Measurements from ENCODE around the gene C1QTNF8. TPM values are rescaled to one million over a fixed set of nuclear protein-coding genes. Genes with fewer than 3 reads are reported as not detected.

C1QTNF8 gene
- total RNA-seq, 1 experiment from 2014 or later, result not detected

DNA sequence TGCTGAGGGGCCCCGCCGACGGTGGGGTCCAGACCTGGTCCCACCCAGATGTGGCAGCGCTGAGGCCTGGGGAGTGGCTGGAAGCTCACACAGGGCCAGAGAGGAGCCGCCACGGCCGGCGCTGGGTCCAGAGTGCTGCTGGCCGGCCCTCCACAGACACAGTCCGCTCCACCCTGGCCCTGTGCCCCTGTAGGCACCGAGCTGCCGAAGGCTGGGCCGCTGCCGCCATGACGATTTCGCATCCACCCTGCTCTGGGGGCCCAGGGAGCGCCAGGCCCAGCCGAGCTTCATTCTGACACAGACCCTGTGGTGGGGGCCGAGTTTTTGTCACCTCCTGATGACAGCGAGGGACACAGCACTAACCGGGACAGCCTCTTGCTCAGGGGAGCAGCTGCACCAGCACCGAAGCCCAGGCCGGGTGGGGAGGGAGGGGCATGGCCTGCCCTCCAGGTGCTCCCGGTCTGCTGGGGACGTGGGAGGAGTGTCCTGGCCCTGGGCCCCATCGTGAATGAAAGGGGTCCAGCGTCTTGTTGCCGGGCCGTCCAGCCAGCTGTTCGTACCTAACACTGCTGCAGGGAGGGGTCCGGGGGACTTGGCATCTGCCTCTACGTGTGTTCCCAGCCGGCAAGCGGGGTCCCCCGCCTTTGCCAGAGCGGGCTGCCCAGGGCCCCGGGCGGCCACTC, 50.6 kb downstream of the C1QTNF8 start:
- no peak for DNase-seq (ENCODE audit: low read depth)

DNA sequence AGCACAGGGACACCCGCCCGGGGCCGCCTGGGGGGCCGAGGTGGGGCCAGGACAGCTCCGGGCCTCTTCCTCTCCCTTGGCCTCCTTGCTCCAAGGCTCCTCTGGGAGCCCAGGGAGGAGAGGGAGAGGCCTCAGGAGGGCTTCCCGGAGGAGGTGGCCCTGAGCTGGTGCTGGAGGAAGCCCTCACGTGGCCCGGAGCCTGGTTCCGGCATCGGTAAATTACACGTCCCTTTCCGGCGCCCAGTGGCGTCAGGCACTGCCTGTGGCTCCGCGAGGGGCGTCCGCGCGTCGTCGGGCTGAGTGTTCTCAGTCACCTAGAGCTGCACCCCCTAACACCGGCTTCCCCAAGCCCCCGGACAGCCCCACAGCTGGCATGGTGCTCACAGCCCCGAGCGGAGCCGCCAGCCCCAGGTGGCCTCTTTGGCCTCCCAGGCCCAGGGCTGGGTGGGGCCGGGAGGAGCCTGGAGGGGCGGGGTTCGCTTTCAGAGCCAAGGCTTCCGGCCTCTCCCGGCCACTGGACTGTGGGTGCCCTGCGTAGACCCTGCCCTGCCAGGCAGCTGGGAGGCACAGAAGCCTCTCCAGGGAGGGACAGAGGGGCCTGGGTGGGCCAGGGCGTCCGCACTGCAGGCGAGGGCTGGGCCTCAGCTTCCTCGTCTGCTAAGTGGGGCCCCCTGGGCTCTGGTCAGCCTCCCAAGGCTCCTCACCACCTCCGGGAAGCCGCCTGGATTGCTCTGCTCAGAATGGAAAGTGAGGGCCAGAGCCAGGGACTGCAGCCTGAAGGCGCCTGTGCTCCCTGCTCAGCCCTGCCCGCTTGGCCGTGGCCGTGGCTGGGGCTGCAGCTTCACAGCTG, 51.4 kb downstream of the C1QTNF8 start:
- no peak for DNase-seq (ENCODE audit: low read depth)

DNA sequence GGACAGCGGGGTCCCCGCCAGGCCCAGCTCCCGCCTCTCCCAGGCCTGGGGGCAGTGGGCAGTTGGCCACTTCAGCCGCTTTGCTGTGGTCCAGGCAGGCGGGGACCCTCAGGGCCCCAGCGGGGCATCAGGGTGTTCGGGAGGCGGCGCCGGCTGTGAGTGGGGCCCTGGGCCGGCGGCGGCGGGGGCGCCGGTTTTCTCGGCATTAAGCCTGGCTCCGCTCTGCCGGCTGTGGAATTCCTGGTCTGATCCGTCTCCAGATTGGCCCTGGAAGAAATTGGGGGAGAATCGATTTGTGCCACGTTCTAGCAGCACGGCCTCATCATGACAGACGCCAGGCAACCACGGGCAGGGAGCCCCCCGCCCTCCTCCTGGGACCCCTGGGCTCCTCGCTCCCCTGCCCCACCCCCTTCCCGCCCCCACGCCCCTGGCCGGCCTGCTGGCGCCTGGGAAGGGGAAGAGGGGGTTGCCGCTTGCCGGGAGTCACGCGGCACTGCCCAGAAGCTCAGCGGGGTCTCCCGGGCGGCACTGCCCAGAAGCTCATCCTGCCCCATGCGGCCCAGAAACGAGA, 52.1 kb downstream of the C1QTNF8 start:
- DNase-seq (ENCODE audit: low read depth), result no peak

- peak; percentile 48 for DNase-seq (ENCODE audit: low read depth)
These were observed 53.2 kb downstream of the C1QTNF8 start for GRCh38 chr16:1042866-1043265.

DNA sequence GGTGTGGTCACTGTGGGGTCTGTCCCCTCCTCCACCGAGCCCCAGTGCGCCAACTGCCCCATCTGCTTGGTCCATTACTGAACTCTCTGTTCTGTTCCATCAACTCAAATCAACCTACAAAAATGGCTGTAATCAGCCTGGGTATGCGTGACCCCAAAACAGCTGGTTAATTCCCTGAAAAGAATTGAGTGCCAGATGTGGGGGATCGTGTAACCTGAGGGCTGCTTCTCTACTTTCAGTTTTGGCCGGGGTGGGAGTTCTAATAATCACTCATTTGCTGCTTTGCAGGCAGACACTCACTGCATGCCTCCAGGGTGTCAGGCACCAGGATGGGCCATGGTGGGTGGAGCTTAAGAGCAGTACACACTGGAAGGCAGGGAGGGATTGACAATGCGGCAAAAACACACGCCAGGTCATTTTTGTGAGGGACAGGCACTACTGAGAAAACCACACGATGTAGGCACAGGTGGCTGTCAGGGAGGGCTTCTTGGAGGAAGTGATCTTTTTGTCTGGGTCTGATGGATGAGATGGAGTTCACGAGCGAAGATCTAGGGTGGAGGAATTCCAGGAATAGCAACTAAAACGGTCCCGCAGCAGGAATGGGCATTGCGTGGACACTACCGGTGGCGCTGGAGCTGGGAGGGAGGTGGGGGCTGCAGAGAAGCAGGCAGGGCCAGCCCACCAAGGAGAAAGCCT, 53.8 kb downstream of the C1QTNF8 start:
- DNase-seq (ENCODE audit: low read depth), result no peak

- no peak for DNase-seq (ENCODE audit: low read depth)
These were observed 55.7 kb downstream of the C1QTNF8 start for GRCh38 chr16:1040346-1040745.

DNA sequence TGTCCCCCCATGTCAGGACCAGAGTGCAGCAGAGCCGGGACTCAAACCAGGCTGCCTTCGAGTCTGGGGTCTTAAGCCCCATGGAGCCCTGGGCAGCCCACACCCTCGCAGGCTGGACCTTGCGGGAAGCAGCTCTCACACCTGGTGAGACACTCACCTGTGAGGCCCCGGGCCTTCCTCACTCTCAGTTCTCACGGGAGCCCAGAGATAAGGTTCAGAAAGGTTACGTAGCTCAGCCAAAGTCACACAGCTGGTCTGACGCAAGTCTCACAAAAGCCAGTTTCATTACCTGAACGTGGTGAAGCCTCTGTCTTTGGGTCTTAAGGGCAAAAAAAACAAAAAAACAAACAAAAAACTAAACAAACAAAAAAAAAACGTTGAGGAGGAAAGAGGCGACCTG, 56.3 kb downstream of the C1QTNF8 start:
- no peak for DNase-seq (ENCODE audit: low read depth)

GRCh38 chr16:1038932-1039331, 57.1 kb downstream of the C1QTNF8 start:
- no peak for DNase-seq (ENCODE audit: low read depth)

Other genes starting within 250 kb of the C1QTNF8 start
- 1.8 and 2.6 TPM in 2 replicates for gene LMF1, start 125.3 kb downstream of the C1QTNF8 start, total RNA-seq (2014; rRNA removed; shearing (Covaris generic))
- 0.17 TPM in 1 of 2 replicates, not detected in the other for gene SOX8, start 114.5 kb downstream of the C1QTNF8 start, total RNA-seq (2014; rRNA removed; shearing (Covaris generic))
- not detected in 2 replicates for gene SSTR5, start 23.5 kb downstream of the C1QTNF8 start, total RNA-seq (2014; rRNA removed; shearing (Covaris generic))
- gene CACNA1H, start 56.9 kb upstream of the C1QTNF8 start, total RNA-seq (2014; rRNA removed; shearing (Covaris generic)), result 0.06 and 0.80 TPM in 2 replicates
- 0.23 TPM in 1 of 2 replicates, not detected in the other for gene TPSG1, start 129.0 kb upstream of the C1QTNF8 start, total RNA-seq (2014; rRNA removed; shearing (Covaris generic))
- not detected in 2 replicates for gene TPSB2, start 133.9 kb upstream of the C1QTNF8 start, total RNA-seq (2014; rRNA removed; shearing (Covaris generic))
- not detected in 2 replicates for gene TPSAB1, start 144.5 kb upstream of the C1QTNF8 start, total RNA-seq (2014; rRNA removed; shearing (Covaris generic))
- gene TPSD1, start 159.8 kb upstream of the C1QTNF8 start, total RNA-seq (2014; rRNA removed; shearing (Covaris generic)), result not detected in 2 replicates
- 37.6 and 69.5 TPM in 2 replicates for gene UBE2I, start 213.4 kb upstream of the C1QTNF8 start, total RNA-seq (2014; rRNA removed; shearing (Covaris generic))
- 0.11 and 1.2 TPM in 2 replicates for gene BAIAP3, start 237.4 kb upstream of the C1QTNF8 start, total RNA-seq (2014; rRNA removed; shearing (Covaris generic))